ENCODE measurements around the gene MPZL2. TPM values are rescaled to one million over a fixed set of nuclear protein-coding genes. Genes with fewer than 3 reads are reported as not detected.

MPZL2 gene
- total and polyA plus RNA-seq, 10 of the 15 experiments (the other 5 are each of a cell fraction or from before 2014, with no cell fraction given), result 0.81 to 4.8 (median 3.1) TPM

GRCh38 chr11:118215765-118216164, 48.3 kb downstream of the MPZL2 start:
- SMC1A ChIA-PET (ENCODE audit: uncharacterized antibody, unreplicated experiment), result interaction anchor here (0.6 to 5.8 kb wide), 15 partner anchors 10 to 152 kb away, joined by 3 to 80 read pairs (median 3); partner anchors contain the start of genes JAML and MPZL3

More at GRCh38 chr11:118215765-118216164, 48.3 kb downstream of the MPZL2 start:
- no peak overlapping the region for H3K9ac ChIP-seq (ENCODE audit: control insufficient read depth, insufficient read depth, low read length)
- DNase-seq (ENCODE audit: low read depth, low spot score), result no peak
- H3K27ac ChIP-seq (ENCODE audit: control insufficient read depth, insufficient read depth), result peak overlapping the region; percentile 8; the same call in 1 of the 2 replicates
- no peaks in the 10 kb centered on the region for H4K20me1 ChIP-seq (ENCODE audit: control insufficient read depth, insufficient read depth)
- no peak overlapping the region for H2AFZ ChIP-seq (ENCODE audit: control insufficient read depth, low read depth, low read length)
- H3K4me3 ChIP-seq, result no peak overlapping the region
- no peak overlapping the region for H3K4me2 ChIP-seq (ENCODE audit: control insufficient read depth, insufficient read depth)
- WGBS (ENCODE audit: insufficient coverage, insufficient replicate concordance, low lambda C conversion rate, missing lambda C conversion rate), result 78% methylated on average over 7 of the region's 7 CpGs
- intact Hi-C loops (cut with micrococcal nuclease; ENCODE audit: unreplicated experiment) (no loop called here), in situ Hi-C loops (cut with MboI) (no loop called here)
- ChIA-PET RAD21 (ENCODE audit: unreplicated experiment) (interaction anchor here (0.8 to 4.2 kb wide), 13 partner anchors 10 to 217 kb away, joined by 3 to 43 read pairs (median 6); partner anchors contain the start of genes JAML, MPZL2 and MPZL3), POLR2A (interaction anchor here (0.6 to 3.7 kb wide), 8 partner anchors 9 to 120 kb away, joined by 3 to 17 read pairs (median 6); partner anchors contain the start of genes JAML and MPZL3), CTCF (interaction anchor here (0.9 to 6.9 kb wide), 10 partner anchors 10 to 80 kb away, joined by 3 to 62 read pairs (median 4); partner anchors contain the start of gene MPZL3)
- peaks cover 36% of the 10 kb centered on the region for H3K4me1 ChIP-seq (ENCODE audit: control insufficient read depth, insufficient read depth, low read length)
- no peaks in the 10 kb centered on the region for H3K79me2 ChIP-seq (ENCODE audit: control insufficient read depth, insufficient read depth, low read length)
- BruUV-seq (replicated peaks), result no TSS peak
- no peak for TF ChIP-seq NKRF (conservative IDR thresholded peaks at IDR 0.05)
- TF ChIP-seq CREB1 (IDR thresholded peaks at IDR 0.05; ENCODE audit: low read depth), result no peak
- TF ChIP-seq POLR2A (IDR thresholded peaks at IDR 0.05; ENCODE audit: low read depth, low read length), result no peak
- no peak for TF ChIP-seq NFIC (IDR thresholded peaks at IDR 0.05; ENCODE audit: low read depth, low read length)
- TF ChIP-seq MEF2B (IDR thresholded peaks at IDR 0.05; ENCODE audit: partially characterized antibody, poor library complexity, severe bottlenecking), result no peak
- H3K9me3 ChIP-seq (replicated peaks; ENCODE audit: control insufficient read depth, insufficient read depth, low read length), result no peaks in the 10 kb centered on the region
- no peaks in the 10 kb centered on the region for H3K27me3 ChIP-seq (replicated peaks in 1 of 2; ENCODE audit: control insufficient read depth in 2 of 2, insufficient read depth in 2 of 2, low read length in 1 of 2)
- no peak for FAIRE-seq
- no peaks in the 10 kb centered on the region for H3K36me3 ChIP-seq (ENCODE audit: control insufficient read depth in 2 of 2, insufficient read depth in 2 of 2, low read length in 1 of 2)
- no peak for ATAC-seq

Measured in GM12878 (cell line).